B cell (primary cell): Measurements from ENCODE around the gene GPD1.
"Not testable (repeated sequence)": the region's sequence is repeated elsewhere in the genome, so short reads cannot be mapped to it uniquely, and the experiment has no call there.

Source experiments
- CTCF ChIP-seq: fragments of 200-600 bp; IDR thresholded peaks from one replicate; pipeline ENCODE4 v1.8.0; 2022; ENCODE audit warnings: antibody characterized with exemption, mild to moderate bottlenecking
- EZH2 ChIP-seq: IDR thresholded peaks from 2 replicates; pipeline ENCODE4 v1.6.1; 2012; ENCODE audit warnings: borderline replicate concordance, low read depth, mild to moderate bottlenecking, moderate library complexity, low read length; ENCODE audit not compliant: insufficient read depth, poor library complexity, severe bottlenecking

- TF ChIP-seq CTCF, EZH2: not testable (repeated sequence)
These were observed 19.4 kb upstream of the GPD1 start for GRCh38 chr12:50084409-50084774.
